Measurements from ENCODE around the gene MTHFD2L. TPM values are rescaled to one million over a fixed set of nuclear protein-coding genes. Genes with fewer than 3 reads are reported as not detected.

MTHFD2L gene
- total RNA-seq, 1 experiment from 2014 or later: 11.6 TPM

GRCh38 chr4:74327762-74328161 is 169.8 kb downstream of the MTHFD2L start:
- H4K91ac ChIP-seq (ENCODE audit: insufficient read length, low read depth, low read length): no peak overlapping the region
- H2BK5ac ChIP-seq (ENCODE audit: insufficient read length, low read length): no peak overlapping the region
- no peaks in the 10 kb centered on the region for H3K79me2 ChIP-seq (ENCODE audit: insufficient read depth, low read length)
- no peak overlapping the region for H3K18ac ChIP-seq (ENCODE audit: insufficient read length, low read depth, low read length)
- no peak overlapping the region for H4K8ac ChIP-seq (replicated peaks; ENCODE audit: insufficient read length, low read depth, low read length)
- H2BK120ac ChIP-seq (ENCODE audit: low read depth, low read length, poor library complexity, severe bottlenecking): no peak overlapping the region
- H3K27ac Mint-ChIP-seq: no peak overlapping the region
- no peaks in the 10 kb centered on the region for H4K20me1 ChIP-seq (ENCODE audit: control insufficient read depth, insufficient read depth, insufficient read length)
- H3K4ac ChIP-seq (ENCODE audit: low read depth, low read length): no peak overlapping the region
- no peak overlapping the region for H2AFZ ChIP-seq (ENCODE audit: low read length)
- peaks cover 15 to 16% of the 10 kb centered on the region in 2 experiments for H3K4me1 Mint-ChIP-seq
- H3K4me1 ChIP-seq (ENCODE audit: insufficient read depth, low read length): no peaks in the 10 kb centered on the region
- H2AK5ac ChIP-seq (ENCODE audit: insufficient read length, low read length): no peak overlapping the region
- WGBS (ENCODE audit: extremely low coverage, insufficient read length, low lambda C conversion rate): no CpG with 5 or more reads among the region's 3 CpGs
- no peak overlapping the region for H3K4me3 Mint-ChIP-seq
- H3K23ac ChIP-seq (ENCODE audit: insufficient read length, low read depth, low read length): no peak overlapping the region
- no peak for TF ChIP-seq CTCF (conservative IDR thresholded peaks at IDR 0.05)
- H3K36me3 Mint-ChIP-seq (ENCODE audit: insufficient read depth in 1 of 3, low read depth in 3 of 3): peaks cover 0 to 4% (median 0%) of the 10 kb centered on the region in 3 experiments; a peak in 1 of 7 replicates
- H3K4me2 ChIP-seq (ENCODE audit: insufficient read depth, insufficient read length, low read length): no peak overlapping the region
- H3K9ac ChIP-seq (ENCODE audit: extremely low read depth, insufficient read length, low read length): no peak overlapping the region
- no peak overlapping the region for H3K56ac ChIP-seq (ENCODE audit: insufficient read length, low read depth, low read length)
- no peaks in the 10 kb centered on the region for H3K23me2 ChIP-seq (ENCODE audit: insufficient read length, low read depth, low read length, poor library complexity, severe bottlenecking)
- no peak overlapping the region for H4K5ac ChIP-seq (ENCODE audit: insufficient read length, low read depth, low read length)
- no peak overlapping the region for H3K27ac ChIP-seq (ENCODE audit: insufficient read length, low read depth, low read length)
- H3K79me1 ChIP-seq (ENCODE audit: insufficient read depth, low read depth, low read length, poor library complexity, severe bottlenecking): no peaks in the 10 kb centered on the region
- no peaks in the 10 kb centered on the region for H3K9me3 ChIP-seq (ENCODE audit: control insufficient read depth, low read depth, low read length)
- no peak overlapping the region for H2BK20ac ChIP-seq (ENCODE audit: low read depth, low read length, poor library complexity, severe bottlenecking)
- DNase-seq: no peak
- no peak overlapping the region for H2BK15ac ChIP-seq (ENCODE audit: low read depth, low read length)
- no peaks in the 10 kb centered on the region for H3K27me3 ChIP-seq (ENCODE audit: insufficient read depth, low read length)
- no peak overlapping the region for H3K14ac ChIP-seq (ENCODE audit: insufficient read depth, low read length)
- H3T11ph ChIP-seq (ENCODE audit: low read length): no peak overlapping the region
- H3K27me3 Mint-ChIP-seq (ENCODE audit: low read depth): no peaks in the 10 kb centered on the region
- H3K9me3 Mint-ChIP-seq: peaks cover 0 to 5% of the 10 kb centered on the region in 2 experiments; a peak in 1 of 5 replicates
- no peak overlapping the region for H2BK12ac ChIP-seq (ENCODE audit: insufficient read length, low read depth, low read length)

Data from H9 (cell line).